H1 (cell line): ENCODE results near the gene CDT1. TPM values are rescaled to one million over a fixed set of nuclear protein-coding genes. Genes with fewer than 3 reads are reported as not detected.

Source experiments
- ATF2 ChIP-seq: IDR thresholded peaks from 2 replicates; pipeline ENCODE4 v1.6.1; 2012; ENCODE audit warnings: low read length, inconsistent platforms
- CREB1 ChIP-seq: IDR thresholded peaks from 2 replicates; pipeline ENCODE4 v1.6.1; 2012; ENCODE audit warnings: inconsistent platforms
- NANOG ChIP-seq: IDR thresholded peaks from 2 replicates; pipeline ENCODE4 v1.6.1; 2011; ENCODE audit warnings: low read length, low read depth, mild to moderate bottlenecking, inconsistent platforms; ENCODE audit not compliant: insufficient read depth, poor library complexity, severe bottlenecking
- SP4 ChIP-seq: IDR thresholded peaks from 2 replicates; pipeline ENCODE4 v1.6.1; 2012; ENCODE audit warnings: low read length, inconsistent platforms
- SRF ChIP-seq: IDR thresholded peaks from 2 replicates; pipeline ENCODE4 v1.6.1; 2011; ENCODE audit warnings: mild to moderate bottlenecking, low read depth, low read length, moderate library complexity
- polyA plus RNA-seq, 7 experiments: library from polyadenylated mRNA; depleted of rRNA in 3 of 7; stranded (reverse) in 5 of 7; unstranded in 2 of 7; fragments of >200 nt in 5 of 7; fragments of 200-250 nt in 2 of 7; gene quantifications; 1 replicate in 5 of 7; 2 replicates in 1 of 7; 4 replicates in 1 of 7; pipeline versions ENCODE4 v1.2.1 to v1.2.3, GENCODE V29; 2011 to 2013; ENCODE audit warnings: missing spikeins in 2 of 7, mixed read lengths in 2 of 7
- total RNA-seq: library from RNA; stranded (reverse); fragmentation: NEBNext Ultra II Directional; extraction: Animal tissue kit (Norgen Biotek cat#: 25700); gene quantifications from 2 replicates; pipeline ENCODE4 v1.2.1, GENCODE V29; 2021

Gene CDT1
- total and polyA plus RNA-seq, 2 of the 8 experiments (the other 6 are each of a cell fraction or from before 2014, with no cell fraction given) = 76.7 to 95.4 TPM

- TF ChIP-seq ATF2 (no peak), SRF (no peak), SP4 (no peak), NANOG (no peak), CREB1 (no peak)
These were observed 49.8 kb downstream of the CDT1 start (continued) for GRCh38 chr16:88853325-88853941.
